ENCODE data around the gene AMACR. TPM values are rescaled to one million over a fixed set of nuclear protein-coding genes. Genes with fewer than 3 reads are reported as not detected.

AMACR gene
- total and polyA plus RNA-seq, 2 of the 8 experiments (the other 6 are each of a cell fraction or from before 2014, with no cell fraction given), result 9.1 to 12.6 TPM

DNA sequence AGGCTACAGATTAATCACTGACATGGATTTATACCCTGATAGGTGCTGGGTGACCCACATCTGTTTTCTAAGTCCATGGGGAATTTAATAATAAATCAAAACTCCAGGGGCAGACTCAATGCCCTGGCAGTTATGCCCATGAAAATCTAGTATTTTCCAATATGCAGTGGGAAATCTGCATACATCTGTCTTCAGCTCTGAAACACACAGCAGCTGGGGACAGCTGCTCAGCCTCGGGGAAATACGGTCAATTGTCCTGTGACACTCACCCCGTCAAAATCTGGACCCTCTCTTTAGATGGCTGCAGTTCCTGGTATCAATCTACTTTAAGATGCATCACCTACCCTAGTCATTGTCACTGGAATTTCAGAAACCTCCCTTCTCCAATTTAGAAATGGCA, 47.8 kb upstream of the AMACR start:
- H3K27ac ChIP-seq (ENCODE audit: low read depth, low read length), result no peak overlapping the region
- H3K56ac ChIP-seq (replicated peaks; ENCODE audit: insufficient read length, low read depth, low read length), result no peak overlapping the region
- H3K36me3 ChIP-seq (ENCODE audit: control insufficient read depth in 2 of 4, insufficient read depth in 4 of 4, low read length in 3 of 4), result no peaks in the 10 kb centered on the region
- H3K9ac ChIP-seq (replicated peaks in 1 of 4; ENCODE audit: extremely low read depth in 1 of 4, low read depth in 3 of 4, low read length in 3 of 4), result no peak overlapping the region
- H2BK12ac ChIP-seq (ENCODE audit: low read depth, low read length), result no peak overlapping the region
- WGBS, 2 experiments (ENCODE audit: extremely low coverage in 1 of 2, insufficient coverage in 1 of 2, insufficient read length in 1 of 2, insufficient replicate concordance in 2 of 2, low coverage in 1 of 2, low lambda C conversion rate in 2 of 2, missing lambda C conversion rate in 1 of 2), result 88% methylated on average over 3 of the region's 3 CpGs; no CpG with 5 or more reads in 1 of the 2 experiments
- H4K91ac ChIP-seq (replicated peaks; ENCODE audit: insufficient read length, low read length), result no peak overlapping the region
- H3K4me2 ChIP-seq (ENCODE audit: insufficient read depth in 1 of 2, low read depth in 2 of 2, low read length in 2 of 2), result no peak overlapping the region
- H4K8ac ChIP-seq (ENCODE audit: extremely low read depth, insufficient read depth, low read length), result no peak overlapping the region
- no peaks in the 10 kb centered on the region for H4K20me1 ChIP-seq (replicated peaks in 1 of 2; ENCODE audit: control insufficient read depth in 1 of 2, insufficient read depth in 2 of 2, low read length in 2 of 2)
- DNase-seq (ENCODE audit: low read depth in 1 of 2, low spot score in 2 of 2) (no peak), FAIRE-seq (no peak)
- no peaks in the 10 kb centered on the region for H3K23me2 ChIP-seq (ENCODE audit: low read depth, low read length)
- no peak overlapping the region for H3K4me3 ChIP-seq (ENCODE audit: extremely low read depth in 1 of 4, insufficient read depth in 2 of 4, low read depth in 3 of 4, low read length in 4 of 4)
- H2BK15ac ChIP-seq (ENCODE audit: low read length), result no peak overlapping the region
- no peak overlapping the region for H2BK20ac ChIP-seq (ENCODE audit: low read length)
- no peak for TF ChIP-seq CHD1 (IDR thresholded peaks at IDR 0.05; ENCODE audit: low read depth, low read length)
- TF ChIP-seq, protein P1, sequence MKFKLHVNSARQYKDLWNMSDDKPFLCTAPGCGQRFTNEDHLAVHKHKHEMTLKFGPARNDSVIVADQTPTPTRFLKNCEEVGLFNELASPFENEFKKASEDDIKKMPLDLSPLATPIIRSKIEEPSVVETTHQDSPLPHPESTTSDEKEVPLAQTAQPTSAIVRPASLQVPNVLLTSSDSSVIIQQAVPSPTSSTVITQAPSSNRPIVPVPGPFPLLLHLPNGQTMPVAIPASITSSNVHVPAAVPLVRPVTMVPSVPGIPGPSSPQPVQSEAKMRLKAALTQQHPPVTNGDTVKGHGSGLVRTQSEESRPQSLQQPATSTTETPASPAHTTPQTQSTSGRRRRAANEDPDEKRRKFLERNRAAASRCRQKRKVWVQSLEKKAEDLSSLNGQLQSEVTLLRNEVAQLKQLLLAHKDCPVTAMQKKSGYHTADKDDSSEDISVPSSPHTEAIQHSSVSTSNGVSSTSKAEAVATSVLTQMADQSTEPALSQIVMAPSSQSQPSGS (IDR thresholded peaks at IDR 0.05; ENCODE audit: low read length), result no peak
- TF ChIP-seq, protein P2, sequence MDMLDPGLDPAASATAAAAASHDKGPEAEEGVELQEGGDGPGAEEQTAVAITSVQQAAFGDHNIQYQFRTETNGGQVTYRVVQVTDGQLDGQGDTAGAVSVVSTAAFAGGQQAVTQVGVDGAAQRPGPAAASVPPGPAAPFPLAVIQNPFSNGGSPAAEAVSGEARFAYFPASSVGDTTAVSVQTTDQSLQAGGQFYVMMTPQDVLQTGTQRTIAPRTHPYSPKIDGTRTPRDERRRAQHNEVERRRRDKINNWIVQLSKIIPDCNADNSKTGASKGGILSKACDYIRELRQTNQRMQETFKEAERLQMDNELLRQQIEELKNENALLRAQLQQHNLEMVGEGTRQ (IDR thresholded peaks at IDR 0.05; ENCODE audit: low read length), result no peak
- no peak for TF ChIP-seq HDAC2 (IDR thresholded peaks at IDR 0.05; ENCODE audit: borderline replicate concordance in 1 of 2, low read depth in 2 of 2, low read length in 2 of 2)
- TF ChIP-seq ZNF274 (IDR thresholded peaks at IDR 0.05; ENCODE audit: borderline replicate concordance, extremely low read depth, low read length), result no peak
- TF ChIP-seq EZH2 (IDR thresholded peaks at IDR 0.05; ENCODE audit: low read depth, low read length, severe bottlenecking), result no peak
- TF ChIP-seq SRF (IDR thresholded peaks at IDR 0.05; ENCODE audit: low read depth, low read length), result no peak
- no peak for TF ChIP-seq RBBP5 (IDR thresholded peaks at IDR 0.05; ENCODE audit: borderline replicate concordance, low read depth, low read length)
- TF ChIP-seq RNF2 (IDR thresholded peaks at IDR 0.05; ENCODE audit: borderline replicate concordance, low read depth, low read length, missing control alignments, poor library complexity, severe bottlenecking), result no peak
- H3K79me2 ChIP-seq (ENCODE audit: control insufficient read depth in 1 of 2, insufficient read depth in 2 of 2, low read length in 2 of 2), result no peaks in the 10 kb centered on the region
- no peak overlapping the region for H2BK120ac ChIP-seq (replicated peaks; ENCODE audit: low read depth, low read length)
- POLR2A ChIA-PET (ENCODE audit: partially characterized antibody), result no interaction called here
- H3K18ac ChIP-seq (ENCODE audit: extremely low read depth, low read length), result no peak overlapping the region
- H3K9me3 ChIP-seq (ENCODE audit: insufficient read depth in 2 of 2, low read depth in 1 of 2, low read length in 1 of 2), result no peaks in the 10 kb centered on the region
- H3K14ac ChIP-seq (ENCODE audit: insufficient read length), result no peak overlapping the region
- no peak overlapping the region for H2AFZ ChIP-seq (ENCODE audit: low read length)
- H3K23ac ChIP-seq (ENCODE audit: insufficient read length), result no peak overlapping the region
- CTCF ChIA-PET (ENCODE audit: partially characterized antibody), result no interaction called here
- no peak overlapping the region for H3K4ac ChIP-seq (replicated peaks; ENCODE audit: insufficient read length, low read depth, low read length)
- no peaks in the 10 kb centered on the region for H3K79me1 ChIP-seq (ENCODE audit: low read depth, low read length)
- H2BK5ac ChIP-seq (ENCODE audit: low read depth, low read length), result no peak overlapping the region
- H3K27me3 ChIP-seq (replicated peaks in 1 of 4; ENCODE audit: control insufficient read depth in 3 of 4, extremely low read depth in 1 of 4, insufficient read depth in 3 of 4, low read length in 3 of 4), result no peaks in the 10 kb centered on the region
- no peak overlapping the region for H2AK5ac ChIP-seq (ENCODE audit: low read depth, low read length)
- no peak overlapping the region for H4K5ac ChIP-seq (ENCODE audit: insufficient read length, low read depth, low read length)
- H3K4me1 ChIP-seq (replicated peaks in 1 of 4; ENCODE audit: control insufficient read depth in 3 of 4, insufficient read depth in 4 of 4, low read length in 3 of 4), result no peaks in the 10 kb centered on the region

Measured in H1 (cell line).